Small intestine (tissue), 7 donors: ENCODE measurements around the gene TINAGL1. TPM values are rescaled to one million over a fixed set of nuclear protein-coding genes. Genes with fewer than 3 reads are reported as not detected.

Source experiments
- DNase-seq, 2 donors: peaks; one replicate each; pipeline versions ENCODE4 v3.0.0 to v3.0.0-alpha.2; 2013
- FAIRE-seq: peaks from 2 replicates; lab custom pipeline; 2012; peaks lifted over from hg19 to GRCh38; lab: Jason Lieb, UNC
- H3K27ac ChIP-seq, 3 donors: one replicate each; pipeline ENCODE4 v1.5.1; 2013; ENCODE audit warnings: low read length in 2 of 3, mild to moderate bottlenecking in 2 of 3, control low read depth in 1 of 3, inconsistent platforms in 1 of 3, low read depth in 1 of 3, moderate library complexity in 1 of 3
- H3K27me3 ChIP-seq, 3 donors: one replicate each; pipeline ENCODE4 v1.6.1; 2013; ENCODE audit warnings: low read length in 3 of 3, inconsistent platforms in 1 of 3; ENCODE audit not compliant: control insufficient read depth in 3 of 3, insufficient read depth in 3 of 3
- H3K36me3 ChIP-seq, 3 donors: one replicate each; pipeline ENCODE4 v1.6.1; 2013; ENCODE audit warnings: low read length in 3 of 3, inconsistent platforms in 1 of 3, low read depth in 1 of 3, mild to moderate bottlenecking in 1 of 3, moderate library complexity in 1 of 3; ENCODE audit not compliant: control insufficient read depth in 3 of 3, insufficient read depth in 2 of 3
- H3K4me1 ChIP-seq, 3 donors: one replicate each; pipeline ENCODE4 v1.6.1; 2013; ENCODE audit warnings: low read length in 2 of 3, inconsistent platforms in 1 of 3, low read depth in 1 of 3, mild to moderate bottlenecking in 1 of 3, moderate library complexity in 1 of 3; ENCODE audit not compliant: control insufficient read depth in 3 of 3, insufficient read depth in 2 of 3
- H3K4me3 ChIP-seq, 3 donors: one replicate each; pipeline ENCODE4 v1.5.1; 2013; ENCODE audit warnings: low read length in 3 of 3, control low read depth in 1 of 3, inconsistent platforms in 1 of 3, low read depth in 1 of 3, mild to moderate bottlenecking in 1 of 3, moderate library complexity in 1 of 3
- H3K9me3 ChIP-seq, 2 donors: one replicate each; pipeline ENCODE4 v1.6.1; 2013; ENCODE audit warnings: low read depth in 1 of 2, low read length in 1 of 2; ENCODE audit not compliant: control insufficient read depth in 2 of 2, insufficient read depth in 1 of 2
- WGBS, 3 donors: extraction: QIAGEN DNeasy Blood & Tissue Kit; methylation state at CpG; one replicate each; pipeline ENCODE4 v1.1.7; 2013; 5-methylcytosine and 5-hydroxymethylcytosine counted together
- polyA plus RNA-seq, 4 donors: library from polyadenylated mRNA; stranded (reverse) in 3 of 4; unstranded in 1 of 4; fragments of 200-250 nt in 3 of 4; fragments of 120-200 nt in 1 of 4; gene quantifications; one replicate each; pipeline versions ENCODE4 v1.2.1 to v1.2.3, GENCODE V29; 2013
- donor health status: healthy with polysubstance abuse.
- donor health status: control.
- donor health status: control.
- donor health status: Bipolar disorder and iron deficiency.
- donor health status: healthy.

TINAGL1 gene
- polyA plus RNA-seq, 4 donors = 18.4 to 92.3 (median 39.7) TPM

DNA sequence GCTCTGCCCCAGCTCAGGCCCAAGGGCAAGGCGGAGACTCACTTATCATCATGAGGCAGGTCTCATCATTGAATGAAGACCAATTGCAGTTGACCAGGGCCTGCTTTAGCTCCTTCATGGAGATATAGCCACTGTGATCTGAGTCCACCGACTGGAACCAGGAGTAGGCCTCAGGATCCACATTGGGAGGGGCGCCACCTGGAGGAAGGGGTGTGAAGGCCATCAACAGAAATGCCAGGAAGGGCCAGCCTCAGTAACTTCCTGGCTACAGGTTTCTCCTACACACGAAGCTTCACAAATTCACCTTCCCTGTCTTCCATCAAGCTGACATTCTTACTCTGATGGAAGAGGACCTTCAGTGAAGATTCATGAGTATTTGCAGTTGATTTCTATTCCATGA is 56.8 kb downstream of the TINAGL1 start:
- Histone ChIP-seq H3K36me3 (peaks cover 2 to 68% (median 7%) of the 10 kb centered on the region in 3 donors), H3K27ac (no peak overlapping the region)
- no peak for FAIRE-seq

More for the DNA sequence above, 56.8 kb downstream of the TINAGL1 start:
- peak; percentile 37 to 46 for DNase-seq
- Histone ChIP-seq H3K4me1 (peaks cover 2 to 23% (median 4%) of the 10 kb centered on the region in 3 donors), H3K9me3 (no peaks in the 10 kb centered on the region), H3K4me3 (no peak overlapping the region), H3K27me3 (no peaks in the 10 kb centered on the region)
- 66 to 68% (median 68%) methylated on average over 4 of the region's 4 CpGs for WGBS, 3 donors

Other genes with a start within 250 kb of the TINAGL1 start
- gene FABP3, start 203.4 kb upstream of the TINAGL1 start, polyA plus RNA-seq = 10 to 100 TPM; 10.7 to 63.8 (median 20.2) TPM
- gene SERINC2, start 163.3 kb upstream of the TINAGL1 start, polyA plus RNA-seq = 100 to 1,000 TPM in 2 of 4 donors, 10 to 100 TPM in 2; 54.7 to 179 (median 102) TPM
- under 1 TPM in 2 of 4 donors, not detected in 2; 0.06 to 0.10 TPM for gene HCRTR1, start 41.2 kb downstream of the TINAGL1 start, polyA plus RNA-seq
- gene PEF1, start 68.4 kb downstream of the TINAGL1 start, polyA plus RNA-seq = 10 to 100 TPM; 55.5 to 72.2 (median 59.1) TPM
- gene COL16A1, start 127.5 kb downstream of the TINAGL1 start, polyA plus RNA-seq = 100 to 1,000 TPM in 1 of 4 donors, 10 to 100 TPM in 3; 12.3 to 124 (median 16.7) TPM
- gene ADGRB2, start 187.8 kb downstream of the TINAGL1 start, polyA plus RNA-seq = 10 to 100 TPM in 2 of 4 donors, 1 to 10 TPM in 2; 4.8 to 43.7 (median 11.6) TPM
- 1 to 10 TPM in 2 of 4 donors, under 1 TPM in 1, not detected in 1; 0.81 to 2.0 (median 1.1) TPM for gene SPOCD1, start 239.5 kb downstream of the TINAGL1 start, polyA plus RNA-seq